ENCODE results near the gene PET117. TPM values are rescaled to one million over a fixed set of nuclear protein-coding genes. Genes with fewer than 3 reads are reported as not detected.
A peak's percentile ranks its signal among the peaks of the same experiment; 100 is the strongest.
"Not testable (repeated sequence)": the region's sequence is repeated elsewhere in the genome, so short reads cannot be mapped to it uniquely, and the experiment has no call there.

Gene PET117, protein sequence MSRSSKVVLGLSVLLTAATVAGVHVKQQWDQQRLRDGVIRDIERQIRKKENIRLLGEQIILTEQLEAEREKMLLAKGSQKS
- 11.5 TPM for polyA plus RNA-seq (2012; ENCODE audit: low read depth, missing spikeins)

DNA sequence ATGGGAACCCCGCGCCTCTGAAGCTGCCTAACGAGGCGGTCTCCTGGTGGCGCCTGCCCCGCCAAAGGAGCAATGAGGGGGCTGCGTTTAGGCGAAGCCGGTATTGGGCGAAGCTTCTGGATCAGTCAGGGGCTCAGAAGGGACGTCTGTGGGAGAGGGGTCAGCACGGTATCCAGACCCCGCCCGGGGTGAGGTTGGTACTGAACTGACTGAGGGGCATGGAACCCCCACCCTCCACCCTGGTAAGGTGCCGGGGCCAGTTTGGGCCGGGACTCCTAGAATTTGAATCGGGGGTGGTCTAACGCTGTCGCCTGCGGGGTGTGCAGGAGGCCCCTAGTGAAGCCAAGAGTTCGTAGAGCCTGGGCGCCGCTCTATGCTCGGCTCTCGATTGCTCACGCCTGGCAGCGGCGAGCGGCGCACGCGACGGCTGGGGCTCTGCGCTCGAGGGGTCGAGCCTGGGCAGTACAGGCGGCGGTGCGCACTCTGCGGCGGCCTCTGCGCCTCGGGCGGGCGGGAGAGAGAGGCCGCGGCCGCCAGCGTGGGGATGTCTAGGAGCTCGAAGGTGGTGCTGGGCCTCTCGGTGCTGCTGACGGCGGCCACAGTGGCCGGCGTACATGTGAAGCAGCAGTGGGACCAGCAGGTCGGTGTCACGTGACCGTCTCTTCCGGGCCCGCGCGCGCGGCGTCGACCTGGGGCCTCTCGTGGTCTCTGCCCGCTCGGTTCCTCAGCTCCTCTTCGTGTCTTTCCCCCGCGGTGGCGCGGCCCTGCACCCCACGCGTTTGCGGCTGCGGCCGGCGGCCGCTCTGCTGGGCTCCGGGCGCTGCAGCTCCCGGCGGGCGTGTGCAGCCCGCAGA lies at the start of gene PET117, which contains the start of gene KAT14:
PET117 (plus strand) TSS at position 452 of the 854 bp plus-strand sequence; CDS start at position 545, 93 bp downstream.
KAT14 (plus strand) TSS at position 452 of the 854 bp plus-strand sequence. CDS start 4,798 bp downstream, outside the sequence.
- FAIRE-seq (peak; percentile 93), DNase-seq (ENCODE audit: insufficient read length, low spot score) (peak; percentile 74)
- TF ChIP-seq POLR2AphosphoS5 (IDR thresholded peaks at IDR 0.05; ENCODE audit: low read depth, low read length) (peak; percentile 47; the same call in 1 of the 2 replicates), PAX5 (IDR thresholded peaks at IDR 0.05; ENCODE audit: insufficient read depth, low read length, severe bottlenecking) (peak; percentile 36), POLR2A (IDR thresholded peaks at IDR 0.05; ENCODE audit: low read depth, low read length) (peak; percentile 76), SPI1 (IDR thresholded peaks at IDR 0.05; ENCODE audit: low read depth, low read length) (no peak), TAF1 (IDR thresholded peaks at IDR 0.05; ENCODE audit: low read depth, low read length) (peak; percentile 81), POU2F2 (IDR thresholded peaks at IDR 0.05; ENCODE audit: low read depth, low read length) (peak; percentile 56; the same call in 1 of the 2 replicates)

DNA sequence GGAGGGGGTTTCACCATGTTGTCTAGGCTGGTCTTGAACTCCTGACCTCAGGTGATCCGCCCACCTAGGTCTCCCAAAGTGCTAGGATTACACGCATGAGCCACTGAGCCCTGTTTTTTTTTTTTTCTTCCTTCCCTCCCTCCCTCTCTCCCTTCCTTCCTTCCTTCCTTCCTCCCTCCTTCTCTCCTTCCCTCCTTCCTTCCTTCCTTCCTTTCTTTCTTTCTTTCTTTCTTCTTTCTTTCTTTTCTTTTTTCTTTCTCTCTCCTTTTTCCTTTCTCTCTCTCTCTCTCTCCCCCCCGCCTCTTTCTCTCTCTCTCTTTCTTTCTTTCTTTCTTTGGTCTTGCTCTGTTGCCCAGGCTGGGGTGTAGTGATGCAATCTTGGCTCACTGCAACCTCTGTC lies 49.4 kb upstream of the PET117 start:
- FAIRE-seq; DNase-seq (ENCODE audit: insufficient read length, low spot score): not testable (repeated sequence)

DNA sequence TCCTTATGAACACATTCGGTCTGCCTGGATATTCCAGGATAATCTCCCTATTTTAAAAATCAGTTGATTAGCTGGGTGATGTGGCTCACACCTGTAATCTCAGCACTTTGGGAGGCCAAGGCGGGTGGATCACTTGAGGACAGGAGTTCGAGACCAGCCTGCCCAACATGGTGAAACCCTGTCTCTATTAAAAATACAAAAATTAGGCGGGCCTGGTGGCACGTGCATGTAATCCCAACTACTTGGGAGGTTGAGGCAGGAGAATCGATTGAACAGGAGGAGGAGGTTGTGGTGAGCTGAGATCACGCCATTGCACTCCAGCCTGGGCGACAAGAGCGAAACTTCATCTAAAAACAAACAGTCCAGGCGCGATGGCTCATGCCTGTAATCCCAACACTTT lies 48.8 kb upstream of the PET117 start:
- not testable (repeated sequence) for FAIRE-seq; DNase-seq (ENCODE audit: insufficient read length, low spot score)

DNA sequence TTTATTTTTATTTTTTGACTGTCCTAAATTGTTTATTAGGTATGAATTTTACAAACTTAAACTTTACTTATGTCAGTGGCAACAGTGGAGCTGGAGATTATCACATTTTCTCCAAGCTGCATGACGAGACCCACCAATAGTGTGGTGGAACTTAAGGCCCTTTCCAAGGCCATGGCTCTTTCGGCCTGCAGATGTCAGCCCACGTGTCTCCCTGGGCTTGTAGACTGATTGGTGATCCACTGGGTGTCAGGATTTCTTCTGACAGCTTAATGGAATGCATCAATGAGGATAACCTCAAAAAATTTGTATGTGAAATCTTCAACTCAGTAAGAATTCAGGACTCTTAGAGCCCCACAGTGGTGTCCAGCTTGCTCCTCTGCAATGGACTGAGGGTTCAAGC lies 47.6 kb upstream of the PET117 start:
- DNase-seq (ENCODE audit: insufficient read length, low spot score): no peak
- FAIRE-seq: no peak
- TF ChIP-seq POLR2A (IDR thresholded peaks at IDR 0.05; ENCODE audit: low read depth, low read length) (no peak), POLR2AphosphoS5 (IDR thresholded peaks at IDR 0.05; ENCODE audit: low read depth, low read length) (no peak), TAF1 (IDR thresholded peaks at IDR 0.05; ENCODE audit: low read depth, low read length) (no peak), PAX5 (IDR thresholded peaks at IDR 0.05; ENCODE audit: insufficient read depth, low read length, severe bottlenecking) (no peak), SPI1 (IDR thresholded peaks at IDR 0.05; ENCODE audit: low read depth, low read length) (no peak), POU2F2 (IDR thresholded peaks at IDR 0.05; ENCODE audit: low read depth, low read length) (no peak)

DNA sequence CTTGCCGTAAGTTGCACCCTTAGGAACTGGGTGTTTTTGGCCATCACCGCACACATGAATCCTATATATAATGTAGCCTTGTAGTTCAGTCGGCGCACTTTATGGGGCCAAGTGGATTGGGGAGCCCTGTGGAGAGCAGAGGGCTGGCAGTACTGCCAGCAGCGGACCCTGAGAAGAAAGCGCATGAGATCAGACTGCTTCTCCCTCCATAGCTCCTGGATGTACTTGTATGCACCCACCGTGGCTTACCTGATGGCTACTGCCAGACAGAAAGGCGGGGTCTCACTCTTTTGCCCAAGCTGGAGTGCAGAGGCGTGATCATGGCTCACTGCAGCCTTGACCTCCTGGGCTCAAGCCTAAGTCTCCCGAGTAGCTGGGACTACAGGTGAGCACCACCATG lies 47.2 kb upstream of the PET117 start:
- FAIRE-seq (no peak), DNase-seq (ENCODE audit: insufficient read length, low spot score) (no peak)
- no peak for TF ChIP-seq POLR2AphosphoS5 (IDR thresholded peaks at IDR 0.05; ENCODE audit: low read depth, low read length)
- TF ChIP-seq TAF1 (IDR thresholded peaks at IDR 0.05; ENCODE audit: low read depth, low read length): no peak
- no peak for TF ChIP-seq SPI1 (IDR thresholded peaks at IDR 0.05; ENCODE audit: low read depth, low read length)
- no peak for TF ChIP-seq POU2F2 (IDR thresholded peaks at IDR 0.05; ENCODE audit: low read depth, low read length)
- TF ChIP-seq POLR2A (IDR thresholded peaks at IDR 0.05; ENCODE audit: low read depth, low read length): no peak

DNA sequence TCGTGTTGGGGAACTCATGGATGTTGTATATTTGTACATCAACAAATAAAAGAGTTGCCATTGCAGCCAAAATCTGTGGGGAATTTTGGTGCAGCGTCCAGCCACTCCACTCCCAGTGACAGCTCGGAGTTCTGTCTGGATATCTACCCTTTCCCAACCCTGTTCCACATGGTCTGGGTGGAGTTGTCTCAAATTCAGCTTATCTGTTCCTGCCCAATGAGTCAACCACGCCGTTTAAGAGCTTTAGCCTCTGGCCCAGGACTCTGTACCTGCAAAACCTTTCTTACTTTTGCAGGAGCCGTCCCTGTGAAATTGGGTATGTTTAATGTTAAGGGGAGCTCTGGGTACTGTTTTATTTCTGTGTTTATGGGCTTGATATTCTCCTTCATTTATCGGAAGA lies 46.0 kb upstream of the PET117 start:
- FAIRE-seq (no peak), DNase-seq (ENCODE audit: insufficient read length, low spot score) (no peak)
- no peak for TF ChIP-seq POLR2A (IDR thresholded peaks at IDR 0.05; ENCODE audit: low read depth, low read length)

DNA sequence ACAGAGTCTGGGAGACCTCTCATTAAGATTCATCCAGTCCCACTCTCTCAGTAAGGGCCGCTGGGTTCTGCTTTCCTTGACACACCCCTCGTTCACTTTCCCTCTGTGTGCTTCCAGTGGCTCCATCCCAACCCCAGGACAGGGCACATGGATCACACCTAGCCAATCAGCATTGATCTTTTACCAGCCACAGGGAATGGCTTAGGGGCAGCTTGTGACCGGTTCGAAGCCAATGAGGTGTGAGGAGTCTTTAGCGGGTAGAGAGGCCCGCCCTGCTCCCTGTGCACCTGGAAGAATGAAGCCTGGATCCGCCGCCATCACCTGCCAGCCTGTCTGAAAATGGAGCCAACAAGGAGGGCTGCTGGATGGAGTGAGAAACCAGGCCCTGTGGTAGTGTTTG lies 44.8 kb upstream of the PET117 start:
- no peak for FAIRE-seq
- DNase-seq (ENCODE audit: insufficient read length, low spot score): no peak
- no peak for TF ChIP-seq SPI1 (IDR thresholded peaks at IDR 0.05; ENCODE audit: low read depth, low read length)
- no peak for TF ChIP-seq PAX5 (IDR thresholded peaks at IDR 0.05; ENCODE audit: insufficient read depth, low read length, severe bottlenecking)

DNA sequence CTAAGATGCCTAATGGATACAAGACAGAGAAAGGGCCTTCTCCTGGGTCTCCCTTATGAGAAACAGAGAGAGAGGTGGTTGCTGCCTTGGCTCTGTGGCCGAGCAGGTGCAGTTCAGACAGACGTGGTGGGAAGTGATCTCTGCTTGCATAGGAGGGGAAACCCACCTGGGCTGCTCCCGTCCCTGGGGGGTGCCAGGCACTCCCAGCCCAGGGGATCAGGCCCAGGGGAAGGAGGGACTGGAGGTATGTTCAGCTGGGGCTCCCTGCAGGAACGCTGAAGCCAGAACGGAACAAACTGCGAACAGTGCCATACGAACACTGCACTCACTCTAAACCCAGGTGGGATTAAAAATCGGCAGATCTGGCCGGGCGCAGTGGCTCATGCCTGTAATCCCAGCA lies 44.3 kb upstream of the PET117 start:
- no peak for TF ChIP-seq POLR2AphosphoS5 (IDR thresholded peaks at IDR 0.05; ENCODE audit: low read depth, low read length)
- no peak for TF ChIP-seq SPI1 (IDR thresholded peaks at IDR 0.05; ENCODE audit: low read depth, low read length)
- no peak for TF ChIP-seq POU2F2 (IDR thresholded peaks at IDR 0.05; ENCODE audit: low read depth, low read length)
- no peak for TF ChIP-seq POLR2A (IDR thresholded peaks at IDR 0.05; ENCODE audit: low read depth, low read length)
- TF ChIP-seq TAF1 (IDR thresholded peaks at IDR 0.05; ENCODE audit: low read depth, low read length): no peak
- no peak for TF ChIP-seq PAX5 (IDR thresholded peaks at IDR 0.05; ENCODE audit: insufficient read depth, low read length, severe bottlenecking)
- no peak for FAIRE-seq
- DNase-seq (ENCODE audit: insufficient read length, low spot score): no peak

DNA sequence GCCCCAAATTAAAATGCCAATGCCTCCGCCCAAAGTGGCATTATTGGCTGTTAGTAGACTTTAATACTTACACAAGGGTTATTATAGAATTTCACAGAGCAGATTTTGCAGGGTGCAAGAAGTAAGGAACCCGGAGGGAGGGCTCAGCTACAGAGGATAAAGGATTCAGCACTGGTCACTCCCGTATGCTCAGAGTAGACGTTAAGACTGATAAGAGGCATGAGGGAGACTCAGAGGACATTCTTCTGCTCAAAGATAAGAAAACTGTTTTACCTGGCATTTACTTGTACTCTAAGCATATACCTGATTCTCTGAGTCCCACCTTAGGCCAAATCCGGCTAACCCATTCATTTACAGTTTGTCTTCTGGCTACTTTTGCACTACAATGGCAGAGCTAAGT lies 43.5 kb upstream of the PET117 start:
- FAIRE-seq: no peak
- DNase-seq (ENCODE audit: insufficient read length, low spot score): no peak
- TF ChIP-seq PAX5 (IDR thresholded peaks at IDR 0.05; ENCODE audit: insufficient read depth, low read length, severe bottlenecking): no peak

DNA sequence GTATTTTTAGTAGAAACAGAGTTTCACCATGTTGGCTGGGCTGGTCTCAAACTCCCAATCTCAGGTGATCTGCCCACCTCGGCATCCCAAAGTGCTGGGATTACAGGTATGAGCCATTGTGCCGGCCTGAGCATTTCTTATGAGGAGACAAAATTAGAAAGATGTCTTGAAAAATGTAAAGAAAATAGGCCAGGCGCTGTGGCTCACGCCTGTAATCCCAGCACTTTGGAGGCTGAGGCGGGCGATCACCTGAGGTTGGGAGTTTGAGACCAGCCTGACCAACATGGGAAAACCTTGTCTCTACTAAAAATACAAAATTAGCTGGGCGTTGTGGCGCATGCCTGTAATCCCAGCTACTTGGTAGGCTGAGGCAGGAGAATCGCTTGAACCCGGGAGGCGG lies 37.1 kb upstream of the PET117 start:
- not testable (repeated sequence) for DNase-seq (ENCODE audit: insufficient read length, low spot score); FAIRE-seq

DNA sequence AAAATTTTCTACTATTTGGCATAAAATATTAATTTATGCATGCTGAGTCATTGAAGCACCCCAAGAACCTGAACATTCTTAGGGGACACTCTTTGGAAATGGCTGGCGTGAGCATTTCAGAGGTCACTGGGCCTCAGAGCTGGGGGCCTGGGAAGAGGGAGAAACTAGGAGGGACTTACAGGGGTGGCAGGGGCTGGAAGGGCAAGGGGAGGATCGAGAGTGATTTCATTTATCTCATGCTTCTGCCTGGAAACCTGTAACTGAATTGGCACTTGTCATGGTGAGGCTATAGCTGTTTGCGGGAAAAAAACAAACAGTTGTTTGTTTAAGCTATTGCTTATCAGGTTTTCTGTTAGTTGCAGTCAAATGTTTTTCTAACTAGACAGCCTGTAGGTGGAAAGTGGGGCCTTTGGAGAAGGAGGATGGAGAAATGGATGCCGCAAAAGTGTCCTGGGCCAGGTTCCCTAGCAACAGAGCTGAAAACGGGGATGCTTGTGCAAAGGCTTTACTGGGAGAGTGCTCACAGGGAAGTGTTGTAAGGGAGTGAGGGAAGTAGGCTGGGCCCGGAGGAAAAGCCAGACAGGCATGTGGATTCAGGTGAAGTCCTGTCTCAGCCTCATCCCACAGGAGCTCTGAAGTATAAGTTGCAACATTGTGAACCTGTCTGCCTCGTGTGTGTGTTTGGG lies 36.4 kb upstream of the PET117 start:
- FAIRE-seq (no peak), DNase-seq (ENCODE audit: insufficient read length, low spot score) (no peak)
- no peak for TF ChIP-seq SPI1 (IDR thresholded peaks at IDR 0.05; ENCODE audit: low read depth, low read length)
- TF ChIP-seq TAF1 (IDR thresholded peaks at IDR 0.05; ENCODE audit: low read depth, low read length): no peak
- no peak for TF ChIP-seq POU2F2 (IDR thresholded peaks at IDR 0.05; ENCODE audit: low read depth, low read length)
- TF ChIP-seq PAX5 (IDR thresholded peaks at IDR 0.05; ENCODE audit: insufficient read depth, low read length, severe bottlenecking): no peak
- TF ChIP-seq POLR2A (IDR thresholded peaks at IDR 0.05; ENCODE audit: low read depth, low read length): no peak
- no peak for TF ChIP-seq POLR2AphosphoS5 (IDR thresholded peaks at IDR 0.05; ENCODE audit: low read depth, low read length)

Data from GM12891 (cell line).